ENCODE measurements around the gene AJM1.

The AJM1 gene

GRCh38 chr9:136845465-136846260, 3.4 kb downstream of the AJM1 start:
- DNase-seq = no peak

GRCh38 chr9:136846376-136847087, 4.3 kb downstream of the AJM1 start:
- peak; percentile 5 for DNase-seq

DNA sequence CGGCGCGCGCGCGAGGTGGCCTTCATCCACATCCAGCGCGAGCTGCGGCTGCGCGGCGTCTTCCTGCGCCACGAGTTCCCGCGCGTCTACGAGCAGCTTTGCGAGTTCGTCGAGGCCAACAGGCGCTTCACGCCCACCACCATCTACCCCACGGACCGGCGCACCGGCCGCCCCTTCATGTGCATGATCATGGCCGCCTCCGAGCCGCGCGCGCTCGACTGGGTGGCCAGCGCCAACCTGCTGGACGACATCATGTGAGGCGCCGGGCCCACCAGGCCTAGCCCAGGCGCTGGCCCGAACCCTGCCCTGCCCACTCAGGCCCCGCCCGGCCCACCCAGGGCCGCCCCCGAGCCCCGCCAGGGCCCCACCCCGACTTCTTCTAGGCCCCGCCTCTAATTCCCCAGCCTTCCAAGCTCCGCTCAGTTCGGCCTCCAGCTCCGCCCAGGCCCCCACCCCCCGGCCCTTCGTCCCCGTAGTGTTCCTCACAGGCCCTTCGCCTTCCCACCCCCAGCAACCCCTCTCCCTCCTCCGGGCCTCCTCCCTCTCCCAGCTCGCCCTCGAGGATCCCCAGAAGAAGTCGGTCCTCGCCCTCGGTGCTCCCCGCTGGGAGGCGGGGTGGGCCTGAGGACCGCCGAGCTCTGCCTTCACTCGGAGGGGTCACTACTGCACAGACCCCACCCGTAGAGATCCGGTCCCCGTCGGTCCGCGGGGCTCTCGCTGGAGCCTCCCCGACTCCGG, 5.0 kb downstream of the AJM1 start:
- peak; percentile 43 for DNase-seq

DNA sequence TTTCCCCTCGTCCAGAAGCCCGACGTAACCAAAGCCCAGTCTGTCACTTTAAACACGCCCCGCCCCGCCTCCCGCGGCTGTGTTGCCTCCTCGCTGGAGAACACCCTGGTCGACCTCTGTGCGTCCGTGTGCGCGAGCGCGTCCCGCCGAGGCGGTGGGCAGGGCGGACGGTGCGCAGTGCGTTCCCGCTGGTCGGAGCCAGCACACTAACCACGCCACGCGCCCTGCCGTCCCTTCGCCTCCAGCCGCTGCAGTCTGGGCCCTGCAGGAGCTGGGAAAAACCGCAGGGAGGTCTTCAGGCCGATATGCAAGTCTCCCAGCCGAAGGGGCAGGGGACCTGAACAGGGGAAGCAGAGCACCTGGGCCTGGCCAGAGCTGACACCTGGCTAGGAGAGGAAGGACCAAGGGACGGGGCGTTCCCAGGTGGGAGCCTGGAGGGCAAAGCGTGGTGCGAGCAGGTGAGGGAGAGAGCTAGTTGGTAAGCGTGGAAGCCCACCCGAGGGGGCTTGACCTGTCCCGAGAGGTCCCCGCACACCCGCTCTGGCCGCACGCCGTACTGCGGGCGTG, 5.6 kb downstream of the AJM1 start:
- peak; percentile 91 for DNase-seq

DNA sequence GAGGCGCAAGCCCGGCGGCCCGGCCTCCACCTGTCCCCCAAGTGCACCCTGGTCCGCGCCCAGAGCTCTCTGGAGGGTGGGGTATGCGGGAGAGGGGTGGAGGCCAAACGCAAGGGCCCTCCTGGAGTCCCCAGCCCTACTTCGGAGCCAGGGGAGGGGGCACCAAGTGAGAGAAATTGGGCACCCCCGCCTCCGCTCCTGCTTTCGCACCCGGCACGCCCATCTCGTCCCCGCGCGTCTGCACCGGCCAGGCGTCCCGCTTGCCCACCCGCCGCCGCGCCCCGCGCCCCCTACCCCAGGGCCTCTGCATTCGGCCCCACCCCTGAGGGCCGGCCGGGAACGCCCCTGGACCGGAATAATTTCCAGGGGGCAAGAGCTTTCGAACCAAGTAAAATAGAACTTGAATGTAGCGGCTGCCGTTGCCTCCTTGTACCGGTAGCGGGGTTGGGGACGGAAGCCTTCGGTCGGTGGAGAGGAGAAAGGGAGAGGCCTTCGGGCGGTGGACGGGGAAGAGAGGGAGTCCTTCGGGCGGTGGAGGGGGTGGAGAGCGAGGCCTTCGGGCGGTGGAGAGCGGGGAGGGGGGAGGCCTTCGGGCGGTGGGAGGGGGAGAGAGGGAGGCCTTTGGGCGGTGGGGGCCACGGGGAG, 6.2 kb downstream of the AJM1 start:
- DNase-seq = peak; percentile 42

GRCh38 chr9:136849038-136849959, 7.0 kb downstream of the AJM1 start, which contains the start of gene PHPT1:
Gene PHPT1 (plus strand): TSS chr9:136849409. CDS start chr9:136849431, 22 bp downstream.
- peak; percentile 99 for DNase-seq

DNA sequence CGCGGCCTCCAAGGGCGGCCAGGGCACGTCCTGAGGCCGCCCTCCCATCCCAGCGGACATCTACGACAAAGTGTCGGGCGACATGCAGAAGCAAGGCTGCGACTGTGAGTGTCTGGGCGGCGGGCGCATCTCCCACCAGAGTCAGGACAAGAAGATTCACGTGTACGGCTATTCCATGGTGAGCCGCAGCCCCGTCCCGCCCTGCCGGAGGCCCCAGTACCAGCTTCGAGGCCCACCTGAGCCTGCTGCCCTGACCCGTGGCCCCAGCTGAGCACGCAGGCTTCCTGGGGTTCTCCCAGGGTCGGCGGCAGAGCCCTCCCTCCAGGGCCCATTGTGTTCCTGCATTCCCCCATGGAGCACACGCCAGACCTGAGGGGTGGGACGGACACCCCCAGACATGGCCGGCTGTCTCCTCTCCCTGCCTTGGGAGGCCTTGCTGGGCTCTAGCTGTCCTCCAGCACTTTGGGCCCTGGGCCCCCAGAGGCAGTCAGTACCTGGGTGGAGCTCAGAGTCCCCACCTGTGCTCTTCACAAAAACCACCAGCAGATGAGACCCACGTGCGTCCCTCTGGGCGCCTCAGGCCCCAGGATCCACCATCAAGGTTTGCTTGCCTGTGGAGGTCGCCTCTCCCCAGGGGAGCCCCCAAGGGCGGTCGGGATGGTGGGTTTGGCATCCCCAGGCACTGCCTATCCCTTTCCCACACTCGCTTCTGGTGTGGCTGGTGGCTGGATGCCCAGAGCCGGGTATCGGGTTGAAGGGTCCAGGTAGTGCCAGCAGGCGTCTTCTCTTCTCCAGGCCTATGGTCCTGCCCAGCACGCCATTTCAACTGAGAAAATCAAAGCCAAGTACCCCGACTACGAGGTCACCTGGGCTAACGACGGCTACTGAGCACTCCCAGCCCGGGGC, 7.9 kb downstream of the AJM1 start:
- no peak for DNase-seq

- no peak for DNase-seq
Observed at GRCh38 chr9:136850866-136851775, 8.8 kb downstream of the AJM1 start.

- no peak for DNase-seq
Observed at GRCh38 chr9:136851941-136852663, 9.8 kb downstream of the AJM1 start, which contains the start of gene MAMDC4. Gene MAMDC4 (plus strand): TSS chr9:136852346. CDS start chr9:136852417, 71 bp downstream.

DNA sequence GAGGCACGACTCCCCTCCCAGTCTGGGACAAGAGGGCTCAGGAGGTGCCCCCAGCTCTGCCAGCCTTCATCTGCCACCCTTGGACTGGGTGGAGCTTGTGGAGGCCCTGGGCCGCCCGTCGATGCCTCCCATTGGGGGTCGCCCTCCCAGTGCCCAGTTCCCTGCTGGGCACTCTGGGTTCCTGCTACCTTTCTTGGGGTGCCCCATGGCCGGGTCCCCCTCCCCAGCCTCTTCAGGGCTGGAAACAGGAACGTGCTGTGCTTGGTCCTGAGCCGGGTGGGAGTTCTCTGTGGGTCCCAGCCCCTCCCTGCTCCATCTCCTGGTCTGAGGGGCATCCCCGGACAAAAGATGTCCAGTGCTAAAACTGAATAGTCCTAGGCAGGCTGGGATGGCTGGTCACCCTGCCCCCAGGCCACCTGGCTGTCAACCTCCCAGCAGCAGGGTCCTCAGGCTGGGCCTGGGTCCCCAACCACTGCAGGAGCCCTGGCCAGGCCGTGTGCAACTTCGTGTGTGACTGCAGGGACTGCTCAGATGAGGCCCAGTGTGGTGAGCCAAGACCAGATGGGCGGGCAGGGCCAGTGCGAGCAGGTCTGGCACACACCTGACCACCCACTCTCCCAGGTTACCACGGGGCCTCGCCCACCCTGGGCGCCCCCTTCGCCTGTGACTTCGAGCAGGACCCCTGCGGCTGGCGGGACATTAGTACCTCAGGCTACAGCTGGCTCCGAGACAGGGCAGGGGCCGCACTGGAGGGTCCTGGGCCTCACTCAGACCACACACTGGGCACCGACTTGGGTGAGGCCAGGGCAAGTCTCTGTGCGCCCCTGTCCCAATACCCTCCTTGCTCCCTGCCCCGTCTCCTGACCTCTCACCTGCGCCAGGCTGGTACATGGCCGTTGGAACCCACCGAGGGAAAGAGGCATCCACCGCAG, 10.7 kb downstream of the AJM1 start:
- DNase-seq = no peak

- no peak for DNase-seq
Observed at GRCh38 chr9:136853596-136854112, 11.4 kb downstream of the AJM1 start.

DNA sequence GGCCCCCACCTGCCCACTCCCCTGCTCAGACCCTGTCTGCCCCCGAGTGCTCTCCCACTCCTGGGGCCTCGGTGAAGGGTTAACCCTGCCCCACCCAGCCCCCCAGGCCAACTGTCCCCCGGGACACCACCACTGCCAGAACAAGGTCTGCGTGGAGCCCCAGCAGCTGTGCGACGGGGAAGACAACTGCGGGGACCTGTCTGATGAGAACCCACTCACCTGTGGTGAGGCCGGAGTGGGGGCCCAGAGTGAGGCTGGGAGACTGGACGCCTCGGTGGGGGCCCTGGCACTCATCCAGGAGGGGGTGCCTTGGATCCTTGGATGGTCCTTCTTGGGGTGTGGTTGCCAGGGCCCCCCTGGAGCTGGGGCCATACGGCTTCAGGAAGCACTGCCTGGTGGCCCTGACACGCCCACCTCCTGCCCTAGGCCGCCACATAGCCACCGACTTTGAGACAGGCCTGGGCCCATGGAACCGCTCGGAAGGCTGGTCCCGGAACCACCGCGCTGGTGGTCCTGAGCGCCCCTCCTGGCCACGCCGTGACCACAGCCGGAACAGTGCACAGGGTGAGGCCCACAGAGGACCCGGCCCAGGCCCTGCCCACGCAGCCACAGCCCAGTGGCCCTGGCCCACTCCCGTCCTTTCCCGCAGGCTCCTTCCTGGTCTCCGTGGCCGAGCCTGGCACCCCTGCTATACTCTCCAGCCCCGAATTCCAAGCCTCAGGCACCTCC, 12.0 kb downstream of the AJM1 start:
- DNase-seq = no peak

DNA sequence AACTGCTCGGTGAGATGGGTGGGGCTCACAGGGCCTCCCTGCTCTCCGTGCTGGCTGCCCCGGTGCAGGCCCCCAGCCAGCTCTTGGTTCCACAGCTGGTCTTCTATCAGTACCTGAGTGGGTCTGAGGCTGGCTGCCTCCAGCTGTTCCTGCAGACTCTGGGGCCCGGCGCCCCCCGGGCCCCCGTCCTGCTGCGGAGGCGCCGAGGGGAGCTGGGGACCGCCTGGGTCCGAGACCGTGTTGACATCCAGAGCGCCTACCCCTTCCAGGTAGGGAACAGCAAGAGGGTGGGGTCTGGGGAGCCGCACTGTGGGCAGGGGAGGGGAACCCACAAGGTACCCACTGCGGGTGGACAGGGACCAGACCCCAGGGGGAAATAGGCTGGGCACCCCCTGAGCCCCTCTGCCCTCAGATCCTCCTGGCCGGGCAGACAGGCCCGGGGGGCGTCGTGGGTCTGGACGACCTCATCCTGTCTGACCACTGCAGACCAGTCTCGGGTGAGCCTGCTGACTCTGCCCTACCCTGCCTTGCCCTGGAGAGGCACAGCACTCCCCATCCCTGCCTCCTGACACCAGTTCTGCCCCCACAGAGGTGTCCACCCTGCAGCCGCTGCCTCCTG, 12.7 kb downstream of the AJM1 start:
- no peak for DNase-seq

DNA sequence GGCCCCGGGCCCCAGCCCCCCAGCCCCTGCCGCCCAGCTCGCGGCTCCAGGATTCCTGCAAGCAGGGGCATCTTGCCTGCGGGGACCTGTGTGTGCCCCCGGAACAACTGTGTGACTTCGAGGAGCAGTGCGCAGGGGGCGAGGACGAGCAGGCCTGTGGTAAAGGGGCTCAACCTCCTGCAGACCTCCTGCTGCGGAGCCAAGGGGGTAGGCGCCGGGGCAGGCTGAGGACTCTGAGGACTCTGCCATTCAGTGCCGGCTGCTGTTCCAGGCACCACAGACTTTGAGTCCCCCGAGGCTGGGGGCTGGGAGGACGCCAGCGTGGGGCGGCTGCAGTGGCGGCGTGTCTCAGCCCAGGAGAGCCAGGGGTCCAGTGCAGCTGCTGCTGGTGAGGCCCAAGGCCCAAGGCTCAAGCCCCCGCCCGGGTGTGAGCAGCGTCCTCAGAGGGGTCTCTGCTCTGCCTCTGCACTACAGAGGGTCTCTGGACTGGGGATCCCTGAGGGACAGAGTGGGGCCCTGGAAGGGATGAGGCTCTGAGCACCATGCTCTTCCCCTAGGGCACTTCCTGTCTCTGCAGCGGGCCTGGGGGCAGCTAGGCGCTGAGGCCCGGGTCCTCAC, 13.3 kb downstream of the AJM1 start:
- DNase-seq = no peak

GRCh38 chr9:136856079-136856476, 13.8 kb downstream of the AJM1 start:
- no peak for DNase-seq

All from suppressor macrophage treated with lipopolysaccharide for 4 hours (primary cell).